GM21825 (cell line): ENCODE data around the gene RPS6KB2.

Experiments
- ATAC-seq: cut with Tn5 transposase; IDR thresholded peaks from one replicate; pipeline ENCODE4 v1.9.1; 2021; ENCODE audit warnings: mild to moderate bottlenecking, moderate library complexity; ENCODE audit not compliant: unreplicated experiment

The RPS6KB2 gene

GRCh38 chr11:67410369-67410831 is 17.9 kb upstream of the RPS6KB2 start:
- ATAC-seq: no peak

GRCh38 chr11:67410984-67411784 is 17.1 kb upstream of the RPS6KB2 start:
- no peak for ATAC-seq

- ATAC-seq: no peak
Measured at GRCh38 chr11:67411785-67412152, 16.5 kb upstream of the RPS6KB2 start.

GRCh38 chr11:67412495-67413179 is 15.7 kb upstream of the RPS6KB2 start:
- ATAC-seq: no peak

GRCh38 chr11:67413266-67413849 is 14.9 kb upstream of the RPS6KB2 start:
- no peak for ATAC-seq

GRCh38 chr11:67415501-67416304 is 12.6 kb upstream of the RPS6KB2 start, which contains the start of gene CARNS1:
Gene CARNS1, plus strand, starts transcription at chr11:67415678. Its CDS starts 522 bp downstream, at chr11:67416200.
- no peak for ATAC-seq

GRCh38 chr11:67416416-67417335 is 11.6 kb upstream of the RPS6KB2 start:
- no peak for ATAC-seq

- ATAC-seq: no peak
Measured at GRCh38 chr11:67417425-67417824, 10.9 kb upstream of the RPS6KB2 start.

- ATAC-seq: no peak
Measured at GRCh38 chr11:67418476-67419281, 9.6 kb upstream of the RPS6KB2 start.

- no peak for ATAC-seq
Measured at GRCh38 chr11:67419325-67420049, 8.8 kb upstream of the RPS6KB2 start.

GRCh38 chr11:67420147-67420645 is 8.1 kb upstream of the RPS6KB2 start:
- ATAC-seq: no peak

- peak; percentile 68 for ATAC-seq
Measured at GRCh38 chr11:67420646-67421429, 7.5 kb upstream of the RPS6KB2 start.

- no peak for ATAC-seq
Measured at GRCh38 chr11:67421430-67422031, 6.8 kb upstream of the RPS6KB2 start.

GRCh38 chr11:67422891-67423290 is 5.4 kb upstream of the RPS6KB2 start:
- no peak for ATAC-seq

GRCh38 chr11:67423466-67423865 is 4.8 kb upstream of the RPS6KB2 start:
- no peak for ATAC-seq

GRCh38 chr11:67423891-67424613 is 4.2 kb upstream of the RPS6KB2 start:
- ATAC-seq: no peak
